A549 (cell line): ENCODE measurements around the gene KDM1B. TPM values are rescaled to one million over a fixed set of nuclear protein-coding genes. Genes with fewer than 3 reads are reported as not detected.

Experiments used
- ATAC-seq, 2 experiments: fragments of 200-7000 bp in 1 of 2; fragments of >200 bp in 1 of 2; cut with Nextera tagmentation in 1 of 2; cut with Tn5 transposase in 1 of 2; 3 replicates each; pipeline versions ENCODE4 v1.8.0 to v1.9.1; 2018 to 2020; ENCODE audit warnings: mild to moderate bottlenecking in 1 of 2, moderate library complexity in 1 of 2
- CTCF ChIA-PET: fragments of 300-600 bp; sonication (Branson Sonifier 250); formaldehyde crosslinking; extraction: SDS; loops from one replicate; lab custom pipeline; 2021; ENCODE audit warnings: antibody characterized with exemption, inconsistent platforms; lab: Yijun Ruan, JAX
- POLR2A ChIA-PET: fragments of 350-600 bp; formaldehyde crosslinking; extraction: SDS; loops from one replicate; lab custom pipeline; 2021; ENCODE audit warnings: antibody characterized with exemption, inconsistent platforms; lab: Yijun Ruan, JAX
- DNase-seq, 2 experiments: peaks; one replicate each; pipeline versions ENCODE4 v3.0.0 to v3.0.0-alpha.2; 2011 to 2016; ENCODE audit warnings: low read depth in 1 of 2, low spot score in 1 of 2
- FAIRE-seq: peaks from 2 replicates; lab custom pipeline; 2011; peaks lifted over from hg19 to GRCh38; lab: Jason Lieb, UNC
- H3K27ac ChIP-seq, 2 experiments: fragments of >200 bp; sonication (Bioruptor Twin); formaldehyde crosslinking; 3 replicates each; pipeline ENCODE4 v1.5.1; 2016 to 2017
- H3K4me1 ChIP-seq: fragments of >200 bp; sonication (Bioruptor Twin); formaldehyde crosslinking; 3 replicates; pipeline ENCODE4 v1.6.1; 2016
- H3K4me2 ChIP-seq: fragments of >200 bp; sonication (Bioruptor Twin); formaldehyde crosslinking; 3 replicates; pipeline ENCODE4 v1.6.1; 2016
- H3K4me3 ChIP-seq: fragments of >200 bp; sonication (Bioruptor Twin); formaldehyde crosslinking; 3 replicates; pipeline ENCODE4 v1.5.1; 2016
- H3K9me3 ChIP-seq: fragments of >200 bp; sonication (Bioruptor Twin); formaldehyde crosslinking; 3 replicates; pipeline ENCODE4 v1.6.1; 2016
- ATOH8 ChIP-seq: fragments of 250-450 bp; sonication (Bioruptor Pico); IDR thresholded peaks from 2 replicates; pipeline ENCODE4 v1.5.0; 2020; ENCODE audit warnings: low read depth, mild to moderate bottlenecking, moderate library complexity
- BCL3 ChIP-seq: fragments of >200 bp; sonication (Bioruptor Twin); formaldehyde crosslinking; IDR thresholded peaks from 3 replicates; pipeline ENCODE4 v1.6.1; 2016
- CEBPB ChIP-seq, 2 experiments: fragments of >200 bp in 1 of 2; sonication (Bioruptor Twin) in 1 of 2; formaldehyde crosslinking in 1 of 2; IDR thresholded peaks; 2 replicates each; pipeline ENCODE4 v1.6.1; 2012 to 2016
- E2F6 ChIP-seq: IDR thresholded peaks from 2 replicates; pipeline ENCODE4 v1.6.1; 2012; ENCODE audit warnings: low read depth, borderline replicate concordance
- FOSB ChIP-seq: fragments of 250-450 bp; sonication (Bioruptor Pico); IDR thresholded peaks from 2 replicates; pipeline ENCODE4 v1.5.0; 2020; ENCODE audit warnings: mild to moderate bottlenecking, moderate library complexity
- HEYL ChIP-seq: fragments of 250-450 bp; sonication (Bioruptor Pico); IDR thresholded peaks from 2 replicates; pipeline ENCODE4 v1.8.0; 2021; ENCODE audit warnings: mild to moderate bottlenecking, moderate library complexity
- HMGXB4 ChIP-seq: fragments of 250-450 bp; sonication (Bioruptor Pico); IDR thresholded peaks from 2 replicates; pipeline ENCODE4 v1.5.0; 2021; ENCODE audit warnings: mild to moderate bottlenecking, moderate library complexity, borderline replicate concordance
- HOXA7 ChIP-seq: fragments of 250-450 bp; sonication (Bioruptor Pico); IDR thresholded peaks from 2 replicates; pipeline ENCODE4 v1.5.0; 2020; ENCODE audit warnings: mild to moderate bottlenecking, moderate library complexity
- HOXB13 ChIP-seq: fragments of 250-450 bp; sonication (Bioruptor Pico); IDR thresholded peaks from 2 replicates; pipeline ENCODE4 v1.5.0; 2020; ENCODE audit warnings: low read depth, mild to moderate bottlenecking, moderate library complexity
- JUN ChIP-seq, 2 experiments: fragments of >200 bp; sonication (Bioruptor Twin); formaldehyde crosslinking; IDR thresholded peaks; 2 replicates in 1 of 2; 3 replicates in 1 of 2; pipeline ENCODE4 v1.6.1; 2016 to 2017
- MAFK ChIP-seq: fragments of 450-650 bp; IDR thresholded peaks from 2 replicates; pipeline ENCODE4 v1.6.1; 2014; ENCODE audit not compliant: partially characterized antibody
- MAX ChIP-seq: IDR thresholded peaks from 2 replicates; pipeline ENCODE4 v1.6.1; 2012
- MAZ ChIP-seq: fragments of 150-350 bp; IDR thresholded peaks from 2 replicates; pipeline ENCODE4 v1.6.1; 2014; ENCODE audit warnings: antibody characterized with exemption, low read depth, low read length, borderline replicate concordance
- NPAS2 ChIP-seq: fragments of 250-450 bp; sonication (Bioruptor Pico); IDR thresholded peaks from 2 replicates; pipeline ENCODE4 v1.8.0; 2022; ENCODE audit warnings: mild to moderate bottlenecking, moderate library complexity, borderline replicate concordance
- NR3C1 ChIP-seq: fragments of >200 bp; sonication (Bioruptor Twin); formaldehyde crosslinking; IDR thresholded peaks from 3 replicates; pipeline ENCODE4 v1.6.1; 2017
- PHF8 ChIP-seq: fragments of 200-600 bp; sonication (generic); IDR thresholded peaks from 2 replicates; pipeline ENCODE4 v1.6.1; 2016; ENCODE audit warnings: low read depth, mild to moderate bottlenecking, antibody characterized with exemption, moderate library complexity, borderline replicate concordance
- RAD21 ChIP-seq, 2 experiments: fragments of >200 bp in 1 of 2; sonication (Bioruptor Twin) in 1 of 2; formaldehyde crosslinking in 1 of 2; IDR thresholded peaks in 1 of 2; conservative IDR thresholded peaks in 1 of 2; 2 replicates in 1 of 2; 3 replicates in 1 of 2; pipeline ENCODE4 v1.6.1; 2012 to 2018; ENCODE audit warnings: inconsistent platforms in 1 of 2
- SREBF2 ChIP-seq: fragments of 450-650 bp; IDR thresholded peaks from 2 replicates; pipeline ENCODE4 v1.6.1; 2014; ENCODE audit warnings: mild to moderate bottlenecking, moderate library complexity
- TFCP2L1 ChIP-seq: fragments of 250-450 bp; sonication (Bioruptor Pico); IDR thresholded peaks from 2 replicates; pipeline ENCODE4 v1.5.0; 2021; ENCODE audit warnings: mild to moderate bottlenecking
- ZNF302 ChIP-seq: fragments of 250-450 bp; sonication (Bioruptor Pico); IDR thresholded peaks from 2 replicates; pipeline ENCODE4 v1.9.0; 2021; ENCODE audit warnings: inconsistent platforms, mild to moderate bottlenecking, moderate library complexity
- WGBS: methylation state at CpG from one replicate; pipeline ENCODE4 v1.1.6; 2017; ENCODE audit errors: missing lambda C conversion rate; 5-methylcytosine and 5-hydroxymethylcytosine counted together
- polyA plus RNA-seq, 4 experiments: library from polyadenylated mRNA; depleted of rRNA in 3 of 4; stranded (reverse); fragments of >200 nt; fragmentation: RNase III in 1 of 4; extraction: RNeasy Plus Mini Kit Qiagen cat#74134 plus additional on column Dnase treatment in 1 of 4; gene quantifications; 2 replicates in 3 of 4; 3 replicates in 1 of 4; pipeline ENCODE4 v1.2.3, GENCODE V29; 2011 to 2017

Gene KDM1B
- polyA plus RNA-seq, 2 of the 4 experiments (the other 2 are of a cell fraction), result 11.0 to 14.9 TPM

GRCh38 chr6:18119236-18119635 is 36.0 kb upstream of the KDM1B start:
- TF ChIP-seq TFCP2L1 (CRISPR knock-in tag), result no peak
- no peak for TF ChIP-seq ZNF302
- no peak for TF ChIP-seq MAZ
- no peak for TF ChIP-seq HEYL
- no peak for TF ChIP-seq NPAS2
- no peak for TF ChIP-seq SREBF2
- TF ChIP-seq CEBPB (IDR thresholded peaks at IDR 0.05), result no peak
- TF ChIP-seq BCL3, result no peak
- no peak for TF ChIP-seq PHF8
- TF ChIP-seq JUN (IDR thresholded peaks at IDR 0.05), result no peak
- no peak for TF ChIP-seq MAFK
- no peak for TF ChIP-seq NR3C1
- no peak for TF ChIP-seq RAD21 (conservative IDR thresholded peaks at IDR 0.05 in 1 of 2, IDR thresholded peaks at IDR 0.05 in 1 of 2)
- TF ChIP-seq E2F6, result no peak
- TF ChIP-seq ATOH8 (CRISPR knock-in tag), result no peak
- no peak for TF ChIP-seq HOXB13 (CRISPR knock-in tag)
- no peak for TF ChIP-seq HMGXB4 (CRISPR knock-in tag)
- TF ChIP-seq HOXA7, result no peak
- TF ChIP-seq, all 56 proteins: peak for 0
- DNase-seq (no peak), ATAC-seq (no peak), FAIRE-seq (no peak)
- Histone ChIP-seq H3K4me1 (0 out of 3 replicates have a peak, but pooled peaks cover 3% of the 10 kb centered on the region), H3K4me2 (no peak overlapping the region), H3K9me3 (peaks cover 5% of the 10 kb centered on the region; the same call in 1 of the 3 replicates), H3K4me3 (no peak overlapping the region), H3K27ac (no peak overlapping the region)
- 74% methylated on average over 5 of the region's 5 CpGs for WGBS
- CTCF ChIA-PET, result no interaction called here
- POLR2A ChIA-PET, result no interaction called here

GRCh38 chr6:18121580-18122127 is 33.6 kb upstream of the KDM1B start:
- DNase-seq (no peak), ATAC-seq (no peak), FAIRE-seq (no peak)
- POLR2A ChIA-PET, result no interaction called here
- Histone ChIP-seq H3K4me2 (peak overlapping the region; percentile 71; the same call in 1 of the 3 replicates), H3K4me1 (0 out of 3 replicates have a peak, but pooled peaks cover 3% of the 10 kb centered on the region), H3K4me3 (no peak overlapping the region), H3K27ac (peak overlapping the region in 1 of 2 experiments; percentile 94; a peak in 3 of 6 replicates), H3K9me3 (peaks cover 5% of the 10 kb centered on the region; the same call in 1 of the 3 replicates)
- WGBS, result 91% methylated on average over 13 of the region's 19 CpGs
- TF ChIP-seq FOSB (CRISPR knock-in tag), result no peak
- no peak for TF ChIP-seq MAFK
- TF ChIP-seq MAX, result no peak
- no peak for TF ChIP-seq JUN (IDR thresholded peaks at IDR 0.05)
- CTCF ChIA-PET, result interaction anchor here (0.7 to 2.9 kb wide), 23 partner anchors 9 to 381 kb away, joined by 3 to 21 read pairs (median 4); partner anchors contain the start of gene KIF13A
